Lower lobe of right lung (tissue), 2 donors: ENCODE results near the gene GINS3. TPM values are rescaled to one million over a fixed set of nuclear protein-coding genes. Genes with fewer than 3 reads are reported as not detected.
"Not testable (repeated sequence)": the region's sequence is repeated elsewhere in the genome, so short reads cannot be mapped to it uniquely, and the experiment has no call there.

Experiments
- ATAC-seq, 2 donors: fragments of 200-7000 bp; cut with Tn5 transposase; one replicate each; pipeline ENCODE4 v1.9.1; 2020 to 2022; ENCODE audit warnings: mild to moderate bottlenecking in 2 of 2, moderate library complexity in 2 of 2
- DNase-seq: peaks from one replicate; pipeline ENCODE4 v3.0.0-alpha.2; 2020
- H3K27ac ChIP-seq: fragments of 200-600 bp; one replicate; pipeline ENCODE4 v1.8.0; 2022
- H3K27me3 ChIP-seq: fragments of 200-600 bp; one replicate; pipeline ENCODE4 v1.8.0; 2022; ENCODE audit warnings: low read depth
- H3K36me3 ChIP-seq: fragments of 200-600 bp; one replicate; pipeline ENCODE4 v1.8.0; 2022; ENCODE audit warnings: mild to moderate bottlenecking
- H3K4me1 ChIP-seq: fragments of 200-600 bp; one replicate; pipeline ENCODE4 v1.8.0; 2022
- H3K4me3 ChIP-seq: fragments of 200-600 bp; one replicate; pipeline ENCODE4 v1.8.0; 2022; ENCODE audit warnings: mild to moderate bottlenecking
- H3K9me3 ChIP-seq: fragments of 200-600 bp; one replicate; pipeline ENCODE4 v1.8.0; 2022
- CTCF ChIP-seq: fragments of 200-600 bp; IDR thresholded peaks from one replicate; pipeline ENCODE4 v1.8.0; 2022; ENCODE audit warnings: antibody characterized with exemption, mild to moderate bottlenecking
- intact Hi-C: fragments of 100-400 bp; cut with DNase I; formaldehyde crosslinking; loops from one replicate; pipeline ENCODE4 v1.11.0; 2022
- total RNA-seq: library from RNA; stranded (reverse); fragmentation: NEBNext Ultra II Directional; extraction: Animal tissue kit (Norgen Biotek cat#: 25700); gene quantifications from one replicate; pipeline ENCODE4 v1.2.1, GENCODE V29; 2021
- donor health status: DM: no; HTN: yes; CAD: no; lungs with severe emphysema.

GINS3 gene
- total RNA-seq, 1 donor from 2014 or later, result 2.5 TPM

- Histone ChIP-seq H3K4me1 (no peaks in the 10 kb centered on the region), H3K27ac (no peak overlapping the region), H3K4me3 (no peak overlapping the region), H3K36me3 (no peaks in the 10 kb centered on the region), H3K27me3 (no peaks in the 10 kb centered on the region), H3K9me3 (no peaks in the 10 kb centered on the region)
- ATAC-seq (no peak), DNase-seq (peak; percentile 52)
- TF ChIP-seq CTCF, result no peak
- intact Hi-C loops, result no loop called here
Observed at GRCh38 chr16:58409316-58409973, 17.2 kb downstream of the GINS3 start.

- ATAC-seq (no peak), DNase-seq (no peak)
- no peak overlapping the region for H3K4me3 ChIP-seq
- no peaks in the 10 kb centered on the region for H3K9me3 ChIP-seq
- intact Hi-C loops, result no loop called here
- H3K27me3 ChIP-seq, result no peaks in the 10 kb centered on the region
- no peaks in the 10 kb centered on the region for H3K36me3 ChIP-seq
- H3K27ac ChIP-seq, result no peak overlapping the region
- no peaks in the 10 kb centered on the region for H3K4me1 ChIP-seq
- no peak for TF ChIP-seq CTCF
Observed at GRCh38 chr16:58411336-58411735, 19.1 kb downstream of the GINS3 start.

GRCh38 chr16:58411736-58412614 is 19.7 kb downstream of the GINS3 start:
- no peak overlapping the region for H3K4me3 ChIP-seq
- no peak for TF ChIP-seq CTCF
- no peaks in the 10 kb centered on the region for H3K36me3 ChIP-seq
- H3K4me1 ChIP-seq, result no peaks in the 10 kb centered on the region
- intact Hi-C loops, result no loop called here
- no peak overlapping the region for H3K27ac ChIP-seq
- H3K9me3 ChIP-seq, result no peaks in the 10 kb centered on the region
- no peak for DNase-seq
- no peak for ATAC-seq
- H3K27me3 ChIP-seq, result no peaks in the 10 kb centered on the region

- H3K4me3 ChIP-seq, intact Hi-C loops, H3K4me1 ChIP-seq, DNase-seq, H3K9me3 ChIP-seq, H3K36me3 ChIP-seq, ATAC-seq, H3K27me3 ChIP-seq, H3K27ac ChIP-seq: not testable (repeated sequence)
Observed at GRCh38 chr16:58412615-58412970, 20.3 kb downstream of the GINS3 start.

- ATAC-seq (no peak), DNase-seq (no peak)
- Histone ChIP-seq H3K27ac (no peak overlapping the region), H3K9me3 (no peaks in the 10 kb centered on the region), H3K27me3 (no peaks in the 10 kb centered on the region), H3K4me3 (no peak overlapping the region), H3K36me3 (no peaks in the 10 kb centered on the region), H3K4me1 (no peaks in the 10 kb centered on the region)
- no peak for TF ChIP-seq CTCF
- intact Hi-C loops, result no loop called here
Observed at GRCh38 chr16:58413359-58413758, 21.1 kb downstream of the GINS3 start.

GRCh38 chr16:58415003-58415402 is 22.7 kb downstream of the GINS3 start:
- no peaks in the 10 kb centered on the region for H3K36me3 ChIP-seq
- DNase-seq (no peak), ATAC-seq (peak; percentile 29 to 55)
- intact Hi-C loops, result no loop called here
- H3K9me3 ChIP-seq, result no peaks in the 10 kb centered on the region
- no peak overlapping the region for H3K4me3 ChIP-seq
- no peaks in the 10 kb centered on the region for H3K27me3 ChIP-seq
- no peak for TF ChIP-seq CTCF
- H3K27ac ChIP-seq, result no peak overlapping the region
- no peaks in the 10 kb centered on the region for H3K4me1 ChIP-seq

GRCh38 chr16:58415961-58416360 is 23.7 kb downstream of the GINS3 start:
- H3K27me3 ChIP-seq, ATAC-seq, H3K9me3 ChIP-seq, DNase-seq, H3K4me3 ChIP-seq, H3K27ac ChIP-seq, H3K36me3 ChIP-seq, H3K4me1 ChIP-seq, intact Hi-C loops: not testable (repeated sequence)
